IMR-90 (cell line): Measurements from ENCODE around the gene EXOSC1. TPM values are rescaled to one million over a fixed set of nuclear protein-coding genes. Genes with fewer than 3 reads are reported as not detected.

Experiments used
- ATAC-seq: fragments of 200-7000 bp; cut with Tn5 transposase; 2 replicates; pipeline ENCODE4 v1.9.1; 2020; ENCODE audit warnings: low read depth, mild to moderate bottlenecking, moderate library complexity
- BruUV-seq: library from RNA; stranded (reverse); fragments of 400-500 nt; replicated peaks from 2 replicates; lab custom pipeline; 2021; lab: Mats Ljungman, UMichigan
- CTCF ChIA-PET: fragments of 300-600 bp; formaldehyde crosslinking; extraction: SDS; loops from one replicate; lab custom pipeline; 2021; ENCODE audit warnings: antibody characterized with exemption; lab: Yijun Ruan, JAX
- POLR2A ChIA-PET: fragments of 300-600 bp; sonication (Branson Sonifier 250); formaldehyde crosslinking; loops from one replicate; lab custom pipeline; 2022; ENCODE audit warnings: antibody characterized with exemption; ENCODE audit not compliant: unreplicated experiment; lab: Charles Lee
- DNase-seq: peaks from one replicate; pipeline ENCODE4 v3.0.0; 2013
- H2AFZ ChIP-seq: replicated peaks from 2 replicates; pipeline ENCODE3; 2013; ENCODE audit warnings: low read length, mild to moderate bottlenecking; ENCODE audit not compliant: poor library complexity
- H2AK5ac ChIP-seq: 2 replicates; pipeline ENCODE4 v1.6.1; 2013; ENCODE audit warnings: low read depth, low read length, inconsistent platforms
- H2AK9ac ChIP-seq: replicated peaks from 2 replicates; pipeline ENCODE3; 2013; ENCODE audit warnings: mild to moderate bottlenecking, low read depth, low read length, moderate library complexity; ENCODE audit not compliant: poor library complexity
- H2BK120ac ChIP-seq: 2 replicates; pipeline ENCODE4 v1.6.1; 2013; ENCODE audit warnings: low read depth, low read length, inconsistent platforms
- H2BK15ac ChIP-seq: 3 replicates; pipeline ENCODE4 v1.6.1; 2013; ENCODE audit warnings: low read depth, low read length, inconsistent platforms
- H2BK20ac ChIP-seq: 2 replicates; pipeline ENCODE4 v1.6.1; 2013; ENCODE audit warnings: low read depth, mild to moderate bottlenecking, inconsistent platforms, low read length, moderate library complexity
- H2BK5ac ChIP-seq: 2 replicates; pipeline ENCODE4 v1.6.1; 2013; ENCODE audit warnings: mild to moderate bottlenecking, low read depth, low read length, inconsistent platforms; ENCODE audit not compliant: poor library complexity, severe bottlenecking
- H3K14ac ChIP-seq: replicated peaks from 2 replicates; pipeline ENCODE4 v1.6.1; 2013; ENCODE audit warnings: low read depth, low read length, inconsistent platforms
- H3K18ac ChIP-seq: 2 replicates; pipeline ENCODE4 v1.6.1; 2013; ENCODE audit warnings: low read depth, low read length, control low read depth
- H3K23ac ChIP-seq: 2 replicates; pipeline ENCODE4 v1.6.1; 2013; ENCODE audit warnings: low read depth, low read length, inconsistent platforms
- H3K27ac ChIP-seq: 2 replicates; pipeline ENCODE4 v1.5.1; 2013; ENCODE audit warnings: mild to moderate bottlenecking, control low read depth, low read length; ENCODE audit not compliant: insufficient read depth
- H3K27me3 ChIP-seq: 2 replicates; pipeline ENCODE4 v1.6.1; 2013; ENCODE audit warnings: low read length; ENCODE audit not compliant: control insufficient read depth, insufficient read depth
- H3K36me3 ChIP-seq: 2 replicates; pipeline ENCODE4 v1.6.1; 2013; ENCODE audit warnings: low read length, mixed read lengths; ENCODE audit not compliant: control insufficient read depth, insufficient read depth
- H3K4ac ChIP-seq: 2 replicates; pipeline ENCODE4 v1.6.1; 2013; ENCODE audit warnings: low read depth, low read length, inconsistent platforms
- H3K4me1 ChIP-seq: 2 replicates; pipeline ENCODE4 v1.6.1; 2013; ENCODE audit warnings: low read length, mixed read lengths; ENCODE audit not compliant: control insufficient read depth, insufficient read depth
- H3K4me2 ChIP-seq: 2 replicates; pipeline ENCODE4 v1.6.1; 2013; ENCODE audit warnings: low read depth, mild to moderate bottlenecking, control low read depth, low read length, moderate library complexity
- H3K4me3 ChIP-seq: 2 replicates; pipeline ENCODE4 v1.5.1; 2013; ENCODE audit warnings: low read depth, mild to moderate bottlenecking, control low read depth, low read length, moderate library complexity; ENCODE audit not compliant: insufficient read depth
- H3K56ac ChIP-seq: 2 replicates; pipeline ENCODE4 v1.6.1; 2013; ENCODE audit warnings: low read length, inconsistent platforms; ENCODE audit not compliant: insufficient read depth; ENCODE audit errors: extremely low read depth
- H3K79me1 ChIP-seq, 2 experiments: 2 replicates each; pipeline ENCODE4 v1.6.1; 2013; ENCODE audit warnings: low read length in 2 of 2, inconsistent platforms in 1 of 2, low read depth in 1 of 2
- H3K9ac ChIP-seq: 2 replicates; pipeline ENCODE4 v1.6.1; 2013; ENCODE audit warnings: low read depth, low read length, control low read depth
- H3K9me1 ChIP-seq: 2 replicates; pipeline ENCODE4 v1.6.1; 2013; ENCODE audit warnings: low read length, inconsistent platforms; ENCODE audit not compliant: insufficient read depth
- H3K9me3 ChIP-seq: 2 replicates; pipeline ENCODE4 v1.6.1; 2013; ENCODE audit warnings: low read length; ENCODE audit not compliant: control insufficient read depth, insufficient read depth
- H4K20me1 ChIP-seq: 2 replicates; pipeline ENCODE4 v1.6.1; 2013; ENCODE audit warnings: low read length, inconsistent platforms; ENCODE audit not compliant: insufficient read depth
- H4K5ac ChIP-seq: 2 replicates; pipeline ENCODE4 v1.6.1; 2013; ENCODE audit warnings: mild to moderate bottlenecking, low read depth, low read length, control low read depth
- H4K8ac ChIP-seq, 2 experiments: 2 replicates each; pipeline ENCODE4 v1.6.1; 2013; ENCODE audit warnings: low read depth in 2 of 2, low read length in 2 of 2, control low read depth in 1 of 2, inconsistent platforms in 1 of 2
- H4K91ac ChIP-seq: 2 replicates; pipeline ENCODE4 v1.6.1; 2013; ENCODE audit warnings: low read depth, low read length, inconsistent platforms; ENCODE audit not compliant: insufficient read depth
- CEBPB ChIP-seq: IDR thresholded peaks from 2 replicates; pipeline ENCODE4 v1.6.1; 2012; ENCODE audit warnings: low read depth, low read length, improper control_type of control experiment
- CTCF ChIP-seq: conservative IDR thresholded peaks from 2 replicates; pipeline ENCODE4 v1.5.1; 2012; ENCODE audit warnings: mild to moderate bottlenecking, low read depth, low read length, improper control_type of control experiment
- MAFK ChIP-seq: IDR thresholded peaks from 2 replicates; pipeline ENCODE4 v1.6.1; 2012; ENCODE audit warnings: low read depth, low read length, improper control_type of control experiment
- RAD21 ChIP-seq: IDR thresholded peaks from 2 replicates; pipeline ENCODE4 v1.6.1; 2012; ENCODE audit warnings: low read length, improper control_type of control experiment
- RCOR1 ChIP-seq: IDR thresholded peaks from 2 replicates; pipeline ENCODE4 v1.6.1; 2012; ENCODE audit warnings: mild to moderate bottlenecking, low read length, improper control_type of control experiment; ENCODE audit not compliant: insufficient replicate concordance
- SMC3 ChIP-seq: fragments of 150-350 bp; IDR thresholded peaks from 2 replicates; pipeline ENCODE4 v1.6.1; 2016; ENCODE audit warnings: low read depth, mild to moderate bottlenecking, antibody characterized with exemption, low read length, moderate library complexity
- WGBS, 2 experiments: methylation state at CpG; one replicate each; pipeline versions ENCODE4 v1.1.5 to v1.1.7; 2013; ENCODE audit warnings: missing lambda C conversion rate in 2 of 2; ENCODE audit not compliant: insufficient read length in 1 of 2; ENCODE audit errors: extremely low coverage in 2 of 2; 5-methylcytosine and 5-hydroxymethylcytosine counted together
- dilution Hi-C: fragments of 300-500 bp; cut with HindIII; formaldehyde crosslinking; loops from one replicate; pipeline ENCODE4 v1.14.3; 2018; ENCODE audit warnings: low sequenced_read_pairs; ENCODE audit not compliant: unreplicated experiment
- in situ Hi-C: fragments of 300-500 bp; cut with MboI; formaldehyde crosslinking; loops from 3 replicates; pipeline ENCODE4 v1.14.3; 2019; ENCODE audit warnings: low sequenced_read_pairs, inconsistent platforms, mixed read lengths
- intact Hi-C: fragments of 100-400 bp; cut with micrococcal nuclease; formaldehyde crosslinking; loops from 2 replicates; pipeline ENCODE4 v1.10.0; 2022
- polyA plus RNA-seq, 3 experiments: library from polyadenylated mRNA; depleted of rRNA; stranded (reverse); fragments of >200 nt; gene quantifications; 2 replicates each; pipeline ENCODE4 v1.2.3, GENCODE V29; 2012; ENCODE audit warnings: low replicate concordance in 1 of 3
- total RNA-seq: library from RNA; depleted of rRNA; stranded (reverse); fragments of >200 nt; gene quantifications from 2 replicates; pipeline ENCODE4 v1.2.3, GENCODE V29; 2012

Gene EXOSC1
- total and polyA plus RNA-seq, 2 of the 4 experiments (the other 2 are of a cell fraction): 49.7 to 51.6 TPM

- H3K27ac ChIP-seq: no peak overlapping the region
- H3K9me1 ChIP-seq: no peaks in the 10 kb centered on the region
- no peak overlapping the region for H3K4ac ChIP-seq
- no peak overlapping the region for H2BK20ac ChIP-seq
- DNase-seq (peak; percentile 69), ATAC-seq (peak; percentile 67)
- H3K9me3 ChIP-seq: no peaks in the 10 kb centered on the region
- H2BK120ac ChIP-seq: no peak overlapping the region
- TF ChIP-seq MAFK (no peak), SMC3 (peak; percentile 83), RCOR1 (no peak), RAD21 (peak; percentile 77), CEBPB (peak; percentile 93), CTCF (peak; percentile 83)
- no peak overlapping the region for H4K8ac ChIP-seq
- H2AK5ac ChIP-seq: no peak overlapping the region
- H2BK15ac ChIP-seq: no peak overlapping the region
- no peak overlapping the region for H4K91ac ChIP-seq
- no peak overlapping the region for H3K56ac ChIP-seq
- no TSS peak for BruUV-seq
- no peak overlapping the region for H3K14ac ChIP-seq
- H3K79me1 ChIP-seq: peaks cover 12 to 22% of the 10 kb centered on the region in 2 experiments; a peak in 3 of 4 replicates
- WGBS, 2 experiments: no CpG with 5 or more reads among the region's 4 CpGs
- H2BK5ac ChIP-seq: no peak overlapping the region
- no peak overlapping the region for H3K4me3 ChIP-seq
- peaks cover 9% of the 10 kb centered on the region for H3K4me1 ChIP-seq
- dilution Hi-C loops (no loop called here), intact Hi-C loops (loop anchor here (1.0 to 2.0 kb wide), 4 partner anchors 90 to 268 kb away; no protein-coding TSS in a partner anchor), in situ Hi-C loops (loop anchor here (5.0 kb wide), 1 partner anchor 89 kb away; no protein-coding TSS in a partner anchor)
- POLR2A ChIA-PET: no interaction called here
- peaks cover 11% of the 10 kb centered on the region; the same call in 1 of the 2 replicates for H4K20me1 ChIP-seq
- H4K5ac ChIP-seq: no peak overlapping the region
- peaks cover 79% of the 10 kb centered on the region for H3K36me3 ChIP-seq
- H3K18ac ChIP-seq: no peak overlapping the region
- H3K9ac ChIP-seq: no peak overlapping the region
- peak overlapping the region; percentile 83 for H2AK9ac ChIP-seq
- no peaks in the 10 kb centered on the region for H3K27me3 ChIP-seq
- CTCF ChIA-PET: interaction anchor here (0.5 to 1.6 kb wide), 3 partner anchors 13 to 189 kb away, joined by 3 to 8 read pairs (median 4); no protein-coding TSS in a partner anchor
- H2AFZ ChIP-seq: no peak overlapping the region
- no peak overlapping the region for H3K23ac ChIP-seq
- H3K4me2 ChIP-seq: no peak overlapping the region
Observed at GRCh38 chr10:97463363-97464132, 17.7 kb upstream of the EXOSC1 start.
